EH (cell line): ENCODE results near the gene MRPL45.
A peak's percentile ranks its signal among the peaks of the same experiment; 100 is the strongest.

Experiments used
- DNase-seq: peaks from one replicate; pipeline ENCODE4 v3.0.0-alpha.2; 2015; ENCODE audit warnings: low read depth

Gene MRPL45

DNA sequence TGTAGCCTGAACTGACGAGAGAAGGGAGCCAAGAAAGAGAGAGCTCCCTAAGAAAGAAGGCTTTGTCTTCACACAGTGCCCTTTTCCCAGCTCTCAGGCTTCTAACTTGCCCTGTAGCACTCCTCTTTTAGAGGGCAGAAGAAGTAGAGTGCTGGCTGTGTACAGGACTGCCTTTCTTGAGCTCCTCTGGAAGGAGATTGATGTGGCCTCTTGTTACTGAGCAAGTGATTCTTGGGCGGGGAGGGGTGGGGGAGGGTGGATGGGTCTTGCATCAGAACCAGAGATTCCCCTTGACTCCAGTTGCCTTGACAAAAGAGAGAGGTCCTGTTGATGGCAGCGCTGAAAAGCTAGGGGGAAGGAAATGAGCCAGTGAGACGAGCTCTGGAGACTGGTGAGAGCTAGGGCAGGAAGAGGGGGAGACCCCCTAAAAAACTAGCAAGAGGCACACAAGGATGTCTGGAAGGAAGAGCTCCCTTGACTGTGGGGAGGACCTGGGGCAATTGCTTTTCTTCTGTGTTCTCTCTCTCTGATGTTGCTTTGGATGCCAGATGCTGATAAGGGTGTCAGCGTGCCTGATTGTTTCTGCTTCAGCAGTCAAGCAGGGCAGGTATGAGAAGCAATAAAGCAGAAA is 28.4 kb downstream of the MRPL45 start:
- DNase-seq: no peak

DNA sequence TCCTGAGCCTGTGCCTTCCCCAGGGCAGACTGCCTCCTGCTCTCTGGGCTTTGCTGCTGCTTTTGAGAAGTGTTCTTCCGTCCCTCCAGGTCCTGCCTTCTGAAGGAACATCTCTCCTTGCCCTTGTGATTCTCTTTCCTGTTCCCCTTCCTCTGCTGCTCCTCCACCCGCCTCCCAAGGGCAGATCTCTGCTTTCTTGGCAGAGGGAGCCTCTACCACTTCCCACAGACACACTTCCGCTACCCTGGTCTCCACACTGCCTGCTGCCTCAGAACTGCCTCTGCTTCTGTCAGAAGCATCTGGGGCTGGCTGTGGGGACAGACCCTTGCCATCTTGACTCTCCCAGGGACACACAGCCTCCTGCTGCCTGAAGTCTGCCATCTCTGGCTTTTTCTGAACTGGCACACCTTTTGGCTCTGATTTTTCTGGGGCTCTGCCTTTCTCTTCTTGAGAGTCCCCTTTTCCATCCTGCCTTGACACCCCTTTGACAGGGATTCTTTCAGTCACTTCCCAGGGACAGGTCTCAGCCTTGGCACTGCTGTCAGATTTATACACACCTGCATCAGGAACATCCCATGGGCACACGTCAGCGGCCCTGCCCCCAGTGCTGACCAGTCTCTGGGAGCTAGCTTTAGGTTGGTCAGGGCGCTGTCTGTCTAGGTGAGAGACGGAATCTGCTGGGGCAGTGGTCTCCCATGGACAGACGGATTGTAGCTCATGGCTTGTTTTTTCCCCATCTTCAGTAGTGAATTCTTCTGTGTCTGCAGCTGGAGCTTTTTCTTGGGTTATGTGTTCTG is 30.2 kb downstream of the MRPL45 start:
- no peak for DNase-seq

DNA sequence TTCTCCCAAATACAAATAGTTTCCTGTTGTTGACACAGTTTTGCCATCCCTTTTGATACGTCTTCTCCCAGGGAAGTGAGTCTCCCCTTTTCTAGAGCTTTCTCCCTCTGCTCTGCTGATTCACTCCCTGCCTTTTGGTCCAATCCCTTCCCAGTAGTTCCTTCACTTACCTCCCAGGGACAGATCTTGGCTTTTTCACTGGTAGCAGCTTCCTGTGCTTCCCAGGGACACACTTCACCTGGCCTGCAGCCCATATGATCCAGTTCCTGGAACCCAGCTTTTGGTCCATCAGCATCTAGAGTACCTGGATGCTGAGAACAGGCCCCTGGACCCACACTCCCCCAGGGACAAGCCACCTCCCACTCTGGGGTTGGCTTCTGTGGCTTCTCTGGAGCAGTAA is 31.0 kb downstream of the MRPL45 start:
- DNase-seq: peak; percentile 22

DNA sequence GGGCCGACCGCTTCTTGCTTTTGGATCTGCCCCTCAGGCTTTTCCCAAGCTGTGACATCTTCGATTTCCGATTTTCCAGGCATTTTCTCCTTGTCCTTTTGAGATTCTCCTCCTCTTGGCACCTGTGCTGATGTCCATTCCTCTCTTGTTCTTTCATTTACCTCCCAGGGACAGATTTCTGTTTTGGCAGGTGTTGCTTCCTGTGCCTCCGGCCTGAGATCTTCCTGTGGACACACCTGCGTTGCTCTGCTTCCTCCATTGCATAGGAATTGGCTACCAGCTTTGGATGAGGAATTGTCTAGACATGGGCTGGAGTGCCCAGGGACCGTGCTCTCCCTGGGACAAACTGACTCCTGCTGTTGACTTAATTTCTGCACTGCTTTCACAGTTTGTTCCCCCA is 31.7 kb downstream of the MRPL45 start:
- no peak for DNase-seq

DNA sequence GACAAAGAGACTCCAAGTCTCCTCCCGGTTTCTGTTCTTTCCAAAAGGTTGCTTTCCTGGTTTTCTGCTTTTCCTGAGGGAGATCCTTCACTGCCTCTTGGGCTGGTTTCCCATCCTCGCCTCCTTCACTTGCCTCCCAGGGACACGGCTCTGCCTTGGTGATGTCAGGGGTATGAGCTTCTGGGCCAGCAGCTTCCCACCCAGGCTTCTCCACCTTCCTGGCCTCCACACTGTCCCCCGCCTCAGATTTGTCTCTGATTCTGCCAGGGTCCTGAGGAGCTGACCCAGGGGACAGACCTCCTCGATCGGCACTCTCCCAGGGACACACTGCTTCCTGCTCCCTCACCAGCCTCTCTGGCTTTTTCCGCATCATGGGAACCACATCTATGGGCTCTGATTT is 32.3 kb downstream of the MRPL45 start:
- DNase-seq: no peak

DNA sequence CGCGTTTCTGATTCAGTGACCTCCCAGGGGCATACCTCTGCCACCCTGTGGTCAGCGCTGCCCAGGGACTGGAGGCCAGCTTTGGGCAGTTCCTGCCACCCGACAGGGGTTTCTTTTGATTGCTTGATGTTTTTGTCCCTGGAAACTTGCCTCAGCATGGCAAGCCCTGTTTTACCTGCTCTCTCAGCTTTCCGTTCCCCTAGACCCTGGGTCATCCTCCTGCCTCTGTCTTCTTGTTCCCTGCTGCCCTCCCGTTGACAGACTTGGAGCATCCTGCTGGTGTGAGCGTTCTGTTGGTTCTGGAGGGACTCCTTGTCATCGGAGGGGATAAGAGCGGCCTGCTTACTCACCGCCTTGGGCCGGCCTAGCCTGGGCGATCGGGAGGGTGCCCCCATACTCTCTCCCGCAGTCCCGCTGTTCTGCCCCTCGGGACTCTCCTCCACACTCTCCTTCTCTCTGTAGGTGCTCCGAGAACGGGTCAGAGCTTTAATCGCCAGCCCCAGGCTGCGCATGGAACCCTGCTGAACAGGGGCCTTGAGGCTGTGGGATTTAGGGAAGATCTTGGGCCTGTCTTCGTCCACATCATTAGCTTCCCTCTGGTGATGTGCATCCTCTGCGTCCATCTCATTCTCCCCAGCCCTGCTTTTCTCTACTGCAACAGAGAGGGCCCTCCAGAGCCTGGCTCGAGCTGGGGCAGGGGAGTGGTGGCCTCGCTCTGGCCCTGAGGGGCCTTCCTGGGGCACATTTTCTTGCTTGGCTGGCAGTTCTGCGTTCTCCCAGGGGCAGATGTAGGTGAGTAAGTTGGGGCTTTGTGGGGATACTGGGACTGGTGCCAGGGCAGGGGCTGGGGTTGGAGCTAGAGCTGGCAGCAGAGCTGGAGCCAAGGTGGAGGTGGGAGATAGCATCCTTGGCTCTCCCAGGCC is 33.1 kb downstream of the MRPL45 start:
- no peak for DNase-seq

DNA sequence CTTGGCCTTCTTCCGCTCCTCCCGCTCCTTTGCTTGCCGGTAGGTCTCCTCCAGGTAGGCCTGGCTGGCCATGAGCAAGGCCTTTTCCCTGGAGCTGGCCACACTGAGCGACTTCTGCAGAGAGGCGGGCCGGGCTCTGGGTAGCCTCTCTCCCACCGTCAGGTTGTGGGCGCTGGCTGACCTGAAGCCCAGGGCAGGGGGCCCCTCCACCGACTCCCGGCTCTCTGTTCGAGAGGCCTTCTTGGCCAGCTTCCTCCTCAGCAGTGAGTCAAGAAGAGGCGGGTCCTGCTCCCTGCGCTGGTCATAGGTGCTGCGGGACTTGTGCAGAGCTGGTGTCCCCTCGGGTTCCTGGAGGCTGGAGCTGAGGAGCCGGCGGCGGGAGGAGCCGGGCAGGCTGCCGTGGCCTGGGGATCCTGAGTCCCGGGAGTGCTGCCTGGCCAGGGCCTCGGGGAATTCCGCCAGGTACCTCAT is 34.0 kb downstream of the MRPL45 start:
- no peak for DNase-seq

DNA sequence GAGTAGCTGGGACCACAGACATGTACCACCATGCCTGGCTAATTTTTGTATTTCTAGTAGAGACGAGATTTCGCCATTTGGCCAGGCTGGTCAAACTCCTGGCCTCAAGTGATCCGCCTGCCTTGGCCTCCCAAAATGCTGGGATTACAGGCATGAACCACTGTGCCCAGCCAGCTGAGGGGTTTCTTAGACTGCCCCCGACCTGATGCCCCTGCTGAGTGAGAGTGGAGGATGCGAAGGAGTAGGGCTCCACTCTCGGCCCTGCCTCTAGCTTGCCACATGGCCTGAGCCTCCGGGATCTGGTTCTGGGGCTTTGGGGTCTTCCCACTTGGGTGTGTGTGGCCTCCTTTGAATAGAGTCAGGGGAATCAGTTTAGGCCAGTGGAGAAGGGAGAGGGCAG is 35.8 kb downstream of the MRPL45 start:
- no peak for DNase-seq

DNA sequence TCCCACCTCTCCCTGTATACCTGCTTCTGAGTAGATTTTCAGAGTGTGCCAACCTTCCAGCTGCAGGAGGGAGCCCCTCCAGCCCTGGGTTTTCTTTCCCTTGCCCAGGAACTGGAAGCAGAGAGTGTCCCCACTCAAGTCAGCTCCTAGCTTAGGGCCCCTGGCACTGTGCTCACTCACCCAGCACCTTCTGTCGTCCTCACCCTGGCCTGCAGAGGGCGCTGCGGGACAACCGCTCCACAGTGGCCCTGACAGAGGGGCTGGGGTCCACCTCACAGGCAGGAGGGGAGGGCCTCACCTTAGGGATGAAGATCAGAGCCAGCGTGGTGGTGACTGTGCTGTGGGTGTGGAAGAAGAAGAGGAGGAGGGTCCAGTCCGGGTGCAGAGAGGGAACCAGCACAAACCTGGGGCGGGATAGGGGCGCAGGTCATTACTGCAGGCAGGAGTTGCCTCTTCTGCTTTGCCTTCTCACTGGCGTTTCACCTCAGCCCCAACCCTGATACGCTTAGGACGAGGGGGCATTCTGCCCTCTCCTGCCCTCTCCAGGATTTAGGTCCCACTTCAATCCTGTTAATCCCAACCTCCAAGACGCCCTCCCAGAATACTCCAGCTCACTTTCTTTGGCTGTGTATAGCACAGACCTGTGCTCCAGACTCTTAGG is 36.8 kb downstream of the MRPL45 start:
- DNase-seq: peak; percentile 37

DNA sequence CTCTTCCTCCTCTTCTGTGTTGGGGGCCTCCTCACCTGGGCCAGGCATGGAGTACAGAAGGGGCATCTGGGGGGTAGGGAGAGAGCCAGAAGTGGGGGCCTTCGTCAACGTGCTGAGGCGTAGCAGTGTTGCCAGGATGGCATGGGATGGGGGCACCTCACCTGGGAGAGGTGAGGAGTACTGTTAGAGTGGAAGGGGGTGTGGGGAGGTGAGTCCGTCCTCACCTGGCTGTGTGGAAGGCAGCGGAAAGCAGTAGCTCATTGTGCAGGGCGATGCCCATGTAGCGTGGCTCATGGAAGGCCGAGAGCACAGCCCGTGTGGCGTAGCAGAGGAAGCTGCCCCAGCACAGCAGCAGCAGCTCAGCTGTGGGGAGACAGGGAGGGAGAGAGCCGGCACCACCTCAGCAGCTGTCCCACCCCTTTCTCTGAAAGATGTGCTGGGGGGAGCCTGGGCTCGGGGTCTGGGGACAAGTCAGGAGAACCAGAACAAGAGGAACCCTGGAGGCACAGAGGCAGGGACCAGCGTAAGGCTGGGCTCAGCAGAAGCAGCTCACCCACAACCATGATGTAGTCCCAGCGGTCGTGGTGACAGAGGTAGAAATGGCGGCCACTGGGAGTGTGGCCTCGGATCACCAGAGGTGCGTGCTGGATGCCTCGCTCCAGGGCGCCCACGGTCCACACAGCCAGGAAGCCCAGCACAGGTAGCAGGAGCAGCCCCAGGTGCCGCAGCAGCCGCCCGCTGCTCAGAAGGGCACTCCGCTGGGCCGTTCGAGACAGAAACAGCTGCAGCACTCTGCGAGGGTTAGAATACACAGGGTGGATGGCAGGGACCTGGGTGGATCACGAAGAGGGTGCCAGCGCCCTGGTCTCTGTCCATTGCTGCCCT is 37.8 kb downstream of the MRPL45 start:
- no peak for DNase-seq

DNA sequence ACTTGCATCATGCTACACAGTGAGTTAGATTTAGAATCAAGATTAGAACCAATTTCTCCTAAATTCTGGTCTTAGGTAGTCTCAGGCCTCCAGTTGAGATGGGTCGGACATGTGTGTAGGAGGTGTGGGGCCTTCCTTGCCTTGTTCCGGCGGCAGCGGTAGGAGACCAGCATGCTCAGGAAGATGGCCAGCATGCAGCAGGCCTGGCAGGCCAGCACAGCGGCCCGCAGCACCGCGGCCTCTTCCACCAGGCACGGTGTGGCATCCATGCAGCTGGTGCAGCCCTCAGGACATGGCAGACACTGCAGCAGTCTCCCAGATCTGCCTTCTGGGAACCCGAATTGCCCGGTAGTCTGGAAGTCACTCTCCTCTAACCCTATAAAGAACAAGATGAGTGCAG is 39.9 kb downstream of the MRPL45 start:
- DNase-seq: no peak

DNA sequence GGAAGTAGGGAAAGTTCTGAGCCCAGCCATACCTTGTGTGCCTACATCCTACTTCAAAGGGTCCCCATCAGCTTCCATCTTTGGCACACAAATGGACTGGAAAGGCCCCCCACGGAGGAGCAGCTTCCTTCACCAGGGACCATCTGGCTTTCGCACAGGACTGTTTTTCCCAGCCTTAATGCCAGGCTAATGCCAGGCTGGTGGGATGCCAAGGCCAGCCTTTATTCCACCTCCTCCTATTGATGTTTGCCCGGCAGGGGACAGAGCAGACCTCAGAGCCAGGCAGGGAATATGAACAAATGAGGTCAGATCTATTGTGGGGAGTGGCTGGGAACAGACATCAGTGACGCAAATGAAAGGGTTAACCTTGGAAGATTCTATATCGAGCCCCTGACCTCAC is 41.1 kb downstream of the MRPL45 start:
- DNase-seq: no peak

DNA sequence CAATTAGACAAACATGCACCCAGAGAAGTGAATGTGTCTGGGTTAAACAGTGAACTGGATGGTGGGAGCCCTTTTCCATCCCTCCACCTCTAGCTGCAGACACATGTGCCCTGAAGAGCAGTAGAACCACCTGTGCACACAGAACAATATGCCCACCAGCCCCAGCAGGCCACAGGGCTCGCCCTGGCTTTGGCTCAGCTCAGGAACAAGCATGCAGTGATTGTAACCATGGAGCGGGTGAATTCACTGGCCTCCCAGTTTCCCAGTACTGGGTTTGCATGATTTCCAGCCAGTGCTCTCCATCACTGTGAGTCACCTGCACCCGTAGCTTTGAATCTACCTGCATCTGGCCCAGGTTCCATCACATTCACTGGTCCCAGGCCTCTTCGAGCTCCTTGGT is 41.6 kb downstream of the MRPL45 start:
- DNase-seq: no peak

DNA sequence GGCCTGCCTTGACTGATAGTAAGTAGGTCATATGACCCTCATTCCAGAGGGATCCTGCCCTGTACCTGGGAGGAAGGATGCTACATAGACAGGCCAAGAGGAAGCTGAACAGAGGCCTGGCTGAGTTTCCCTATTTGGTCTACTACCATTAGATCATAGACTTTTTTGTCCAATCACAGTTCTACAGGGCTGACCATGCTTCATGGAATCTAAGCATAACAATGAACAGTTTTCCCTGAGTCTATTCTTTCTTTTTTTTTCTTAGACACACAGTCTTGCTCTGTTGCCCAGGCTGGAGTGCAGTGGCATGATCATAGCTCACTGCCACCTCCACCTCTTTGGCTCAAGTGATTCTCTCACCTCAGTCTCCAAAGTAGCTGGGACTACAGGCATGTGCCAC is 42.9 kb downstream of the MRPL45 start:
- peak; percentile 41 for DNase-seq

DNA sequence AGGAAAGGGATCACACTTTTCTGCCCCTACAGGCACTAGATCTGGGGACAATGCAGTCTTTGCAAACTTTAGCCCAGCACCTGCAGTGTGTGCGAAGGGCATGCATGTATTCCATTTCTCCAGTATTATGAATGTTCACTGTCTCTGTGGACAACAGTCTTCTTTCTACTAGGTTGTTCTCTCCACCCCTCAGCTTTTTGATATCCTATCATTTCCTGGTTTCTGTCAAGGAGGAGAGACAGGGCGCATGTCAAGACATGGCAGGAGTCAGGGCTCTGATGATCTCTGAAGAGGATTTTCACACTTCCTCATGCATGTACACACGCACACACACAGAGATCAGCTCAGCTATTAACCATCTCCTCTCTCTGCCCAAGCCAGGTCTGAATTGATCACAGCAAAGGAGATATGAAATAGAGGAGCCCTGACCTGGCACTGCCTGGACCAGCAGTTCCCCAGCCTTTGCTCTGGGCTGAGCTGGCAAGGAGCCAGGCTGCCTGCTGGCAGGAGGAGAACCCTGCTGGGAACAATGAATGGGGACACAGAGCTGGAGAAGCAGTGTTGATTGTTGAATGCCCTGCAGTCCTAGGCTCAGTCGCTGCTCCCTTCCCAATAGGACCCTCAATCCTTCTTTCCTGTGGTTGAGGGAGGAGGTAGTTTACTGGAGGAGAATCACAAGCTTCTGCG is 44.2 kb downstream of the MRPL45 start:
- DNase-seq: peak; percentile 48

DNA sequence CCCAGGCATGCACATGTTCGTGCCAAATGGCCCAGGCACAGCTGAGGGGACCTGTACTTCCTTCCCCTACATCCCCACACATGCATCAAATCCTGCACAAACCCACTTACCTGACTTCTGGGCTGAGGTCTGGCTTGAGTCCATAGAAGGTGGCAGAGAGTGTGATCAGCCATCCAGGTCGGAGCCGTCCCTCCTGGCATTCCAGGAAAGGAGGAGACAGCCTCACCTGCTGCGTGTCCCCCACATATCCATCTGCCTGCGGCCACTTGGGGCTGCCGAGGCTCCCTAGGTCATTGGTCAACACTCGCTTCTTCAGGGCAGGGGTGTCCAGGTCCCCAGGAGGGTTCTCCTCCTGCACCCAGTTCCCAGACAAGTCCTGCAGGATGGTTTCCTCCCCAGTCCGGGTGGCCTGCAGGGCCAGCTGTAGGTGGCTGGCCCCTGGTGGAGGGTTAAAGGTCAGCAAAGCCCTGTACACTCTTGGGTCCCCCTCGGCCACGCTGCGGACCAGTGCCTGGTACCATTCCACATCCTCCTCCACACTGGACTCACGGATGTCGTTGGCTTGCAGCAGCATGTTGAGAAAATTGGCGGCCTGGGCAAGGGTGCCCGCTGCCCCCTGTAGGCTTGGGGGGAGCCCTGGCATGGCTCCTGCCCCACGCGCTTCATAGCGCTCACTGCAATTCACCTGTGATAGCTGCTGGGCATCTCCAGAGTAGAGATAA is 46.1 kb downstream of the MRPL45 start:
- DNase-seq: no peak

DNA sequence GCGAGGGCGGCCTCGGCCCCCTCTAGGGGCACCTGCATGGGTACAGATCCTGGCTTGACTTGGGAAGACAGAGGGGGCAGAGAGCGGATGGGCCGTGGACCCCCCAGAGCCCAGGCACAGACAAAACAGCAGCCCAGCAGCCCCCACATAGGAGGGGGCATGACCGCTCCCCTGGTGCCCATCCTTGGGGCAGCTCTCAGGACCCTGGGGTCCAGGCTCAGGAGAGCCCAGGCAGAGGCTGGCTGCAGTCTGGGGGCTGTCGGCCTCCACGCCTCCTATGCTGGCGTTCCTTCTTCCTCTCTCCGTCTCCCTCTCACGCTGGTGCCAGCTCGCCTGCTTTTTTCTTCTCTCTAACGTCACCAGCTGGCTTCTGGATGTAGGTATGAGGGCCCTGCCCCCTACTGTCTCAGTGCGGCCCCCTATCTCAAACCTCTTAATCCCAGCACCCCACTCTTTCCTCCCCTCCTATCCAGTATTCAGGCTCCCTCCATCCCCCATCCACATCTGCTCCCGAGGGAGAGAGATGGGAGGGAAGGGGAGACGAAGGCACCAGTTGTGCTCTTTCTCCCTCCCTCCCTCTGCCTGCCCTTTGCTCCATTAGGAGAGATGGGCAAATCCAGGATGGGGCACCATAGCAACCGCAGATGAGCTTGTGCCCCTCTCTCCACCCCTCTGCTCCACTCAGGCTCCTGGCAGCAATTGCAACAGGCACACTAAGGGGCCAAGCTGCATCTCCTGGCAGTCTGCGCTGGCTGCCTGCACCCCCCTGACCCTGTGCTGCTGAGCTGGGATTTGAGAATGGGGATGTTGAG is 46.8 kb downstream of the MRPL45 start, which contains the start of gene GPR179:
Gene GPR179 (minus strand): TSS at position 349 of the 812 bp plus-strand sequence. CDS start 167 bp downstream, at position 182.
- DNase-seq: no peak

DNA sequence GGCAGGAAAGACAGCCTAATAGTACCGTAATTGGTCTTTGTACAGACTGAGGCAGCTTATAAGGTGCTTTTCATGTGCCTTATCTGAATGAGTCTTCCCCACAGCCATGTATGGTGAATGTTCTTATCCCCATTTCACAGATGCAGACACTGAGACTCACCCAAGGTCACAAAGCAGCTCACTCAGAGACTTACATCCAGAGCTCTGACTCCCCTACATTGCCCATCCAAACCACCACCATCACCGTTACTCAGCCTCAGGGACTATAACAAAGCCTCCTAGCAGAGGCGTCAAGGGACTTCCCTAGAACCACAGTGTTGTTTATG is 47.4 kb downstream of the MRPL45 start:
- no peak for DNase-seq

DNA sequence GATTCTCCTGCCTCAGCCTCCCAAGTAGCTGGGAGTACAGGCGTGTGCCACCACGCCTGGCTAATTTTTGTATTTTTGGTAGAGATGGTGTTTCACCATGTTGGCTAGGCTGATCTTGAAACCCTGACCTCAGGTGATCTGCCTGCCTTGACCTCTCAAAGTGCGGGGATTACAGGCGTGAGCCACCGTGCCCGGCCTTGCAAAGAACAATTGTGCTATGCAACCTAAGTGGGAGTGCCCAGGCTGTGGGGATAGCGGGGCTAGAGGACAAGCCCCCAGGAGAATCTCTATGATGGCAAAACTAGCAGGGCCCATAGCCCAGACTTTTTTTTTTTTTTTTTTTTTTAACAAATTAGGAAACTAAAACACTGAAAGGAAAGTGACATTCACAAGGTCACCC is 48.8 kb downstream of the MRPL45 start:
- no peak for DNase-seq
